ENCODE measurements around the gene ERLEC1.
"Not testable (repeated sequence)": the region's sequence is repeated elsewhere in the genome, so short reads cannot be mapped to it uniquely, and the experiment has no call there.

The ERLEC1 gene, protein sequence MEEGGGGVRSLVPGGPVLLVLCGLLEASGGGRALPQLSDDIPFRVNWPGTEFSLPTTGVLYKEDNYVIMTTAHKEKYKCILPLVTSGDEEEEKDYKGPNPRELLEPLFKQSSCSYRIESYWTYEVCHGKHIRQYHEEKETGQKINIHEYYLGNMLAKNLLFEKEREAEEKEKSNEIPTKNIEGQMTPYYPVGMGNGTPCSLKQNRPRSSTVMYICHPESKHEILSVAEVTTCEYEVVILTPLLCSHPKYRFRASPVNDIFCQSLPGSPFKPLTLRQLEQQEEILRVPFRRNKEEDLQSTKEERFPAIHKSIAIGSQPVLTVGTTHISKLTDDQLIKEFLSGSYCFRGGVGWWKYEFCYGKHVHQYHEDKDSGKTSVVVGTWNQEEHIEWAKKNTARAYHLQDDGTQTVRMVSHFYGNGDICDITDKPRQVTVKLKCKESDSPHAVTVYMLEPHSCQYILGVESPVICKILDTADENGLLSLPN

DNA sequence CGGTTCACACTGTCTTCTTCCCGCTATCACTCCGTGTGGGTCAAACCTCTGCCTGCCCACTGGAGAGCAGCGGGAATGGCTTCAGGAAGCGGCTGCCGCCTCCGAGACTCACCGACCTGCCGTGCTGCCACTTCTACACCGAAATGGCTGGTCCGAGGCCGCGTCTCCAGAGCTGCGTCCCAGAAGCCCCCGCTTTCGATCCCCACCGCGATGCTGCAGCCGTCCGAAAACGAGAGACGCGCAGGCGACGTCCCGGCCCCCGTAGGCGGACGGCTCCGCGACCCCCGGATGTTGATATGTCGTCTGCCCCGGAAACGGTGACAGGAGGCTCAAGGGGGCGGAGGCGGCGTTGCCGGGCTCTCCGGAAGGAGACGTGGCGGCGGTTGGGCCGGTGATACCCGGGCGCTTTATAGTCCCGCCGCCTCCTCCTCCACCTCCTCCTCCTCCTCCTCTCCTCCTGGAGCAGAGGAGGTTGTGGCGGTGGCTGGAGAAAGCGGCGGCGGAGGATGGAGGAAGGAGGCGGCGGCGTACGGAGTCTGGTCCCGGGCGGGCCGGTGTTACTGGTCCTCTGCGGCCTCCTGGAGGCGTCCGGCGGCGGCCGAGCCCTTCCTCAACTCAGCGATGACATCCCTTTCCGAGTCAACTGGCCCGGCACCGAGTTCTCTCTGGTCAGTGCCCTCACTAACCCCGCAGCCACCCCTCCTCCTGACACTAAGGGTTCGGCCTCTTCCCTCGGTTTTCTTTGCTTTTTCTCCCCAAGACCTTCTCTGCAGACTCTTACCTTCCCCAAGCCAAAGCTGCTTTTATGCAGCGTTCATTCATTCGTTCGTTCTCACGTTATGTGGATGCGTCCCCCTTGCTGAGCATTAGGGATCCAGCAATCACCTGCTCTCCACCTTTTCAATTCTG, at the start of gene ERLEC1, which contains the start of gene ASB3:
Gene ERLEC1, plus strand, starts transcription at position 340 of the 909 bp plus-strand sequence. Its CDS starts 167 bp downstream, at position 507.
Gene ASB3, minus strand, starts transcription at position 249 of the 909 bp plus-strand sequence. CDS start 21,381 bp downstream, outside the sequence.
- peak; percentile 88 to 91 for DNase-seq

DNA sequence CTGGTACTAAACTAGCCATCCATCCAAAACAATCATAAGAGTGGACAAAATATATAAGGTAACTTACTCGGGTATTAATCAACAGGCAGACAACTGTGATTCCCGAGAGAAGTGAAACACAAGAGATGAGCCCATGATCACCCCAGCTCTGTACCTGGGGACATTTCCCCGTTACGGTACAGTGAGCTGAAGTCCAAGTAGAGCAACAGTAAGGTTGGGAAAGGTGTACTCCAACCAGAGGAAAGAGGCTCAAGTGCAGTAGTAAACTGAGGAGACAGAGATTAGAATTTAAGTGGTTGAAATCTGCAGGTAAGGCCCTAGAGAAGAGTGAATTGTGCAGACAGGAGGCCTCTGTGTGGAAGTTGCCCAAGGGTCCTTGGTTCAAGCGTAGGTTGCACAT, 49.8 kb upstream of the ERLEC1 start:
- DNase-seq, result no peak

DNA sequence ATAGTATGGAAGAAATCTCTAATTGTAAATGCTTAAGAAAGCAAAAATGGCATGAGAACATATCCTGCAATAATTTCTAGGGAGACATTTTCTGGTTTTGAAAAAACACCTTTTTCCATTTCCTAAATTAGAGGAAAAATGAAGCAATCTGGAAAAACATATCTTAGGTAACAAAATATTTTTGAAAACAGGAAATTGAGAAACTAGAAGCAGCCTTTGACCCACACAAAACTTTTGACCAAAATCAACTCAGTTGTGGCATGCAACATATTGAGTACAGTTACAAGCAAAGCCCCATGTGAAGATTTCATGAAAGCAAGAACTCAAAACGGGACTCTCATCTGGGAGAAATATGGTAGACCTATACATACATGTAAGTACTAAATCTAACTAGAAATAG, 47.8 kb upstream of the ERLEC1 start:
- no peak for DNase-seq

DNA sequence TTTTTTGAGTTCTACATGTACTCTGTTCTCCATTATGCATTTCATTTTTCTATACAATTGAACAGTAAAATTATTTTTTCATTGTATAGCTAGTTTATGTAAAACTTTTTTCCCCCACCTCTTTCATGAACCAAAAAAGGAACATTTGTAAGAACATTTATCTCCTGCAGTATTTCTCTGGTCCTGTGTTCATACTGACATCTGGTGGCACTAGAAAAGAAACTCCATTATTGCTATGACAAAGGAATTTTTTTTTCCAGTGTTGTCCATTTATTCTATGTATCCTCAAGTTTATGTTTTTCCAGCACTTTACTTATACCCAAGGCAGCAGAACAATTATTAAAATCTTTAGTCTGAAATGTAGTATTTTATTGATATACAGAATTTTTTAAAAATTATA, 46.7 kb upstream of the ERLEC1 start:
- no peak for DNase-seq

DNA sequence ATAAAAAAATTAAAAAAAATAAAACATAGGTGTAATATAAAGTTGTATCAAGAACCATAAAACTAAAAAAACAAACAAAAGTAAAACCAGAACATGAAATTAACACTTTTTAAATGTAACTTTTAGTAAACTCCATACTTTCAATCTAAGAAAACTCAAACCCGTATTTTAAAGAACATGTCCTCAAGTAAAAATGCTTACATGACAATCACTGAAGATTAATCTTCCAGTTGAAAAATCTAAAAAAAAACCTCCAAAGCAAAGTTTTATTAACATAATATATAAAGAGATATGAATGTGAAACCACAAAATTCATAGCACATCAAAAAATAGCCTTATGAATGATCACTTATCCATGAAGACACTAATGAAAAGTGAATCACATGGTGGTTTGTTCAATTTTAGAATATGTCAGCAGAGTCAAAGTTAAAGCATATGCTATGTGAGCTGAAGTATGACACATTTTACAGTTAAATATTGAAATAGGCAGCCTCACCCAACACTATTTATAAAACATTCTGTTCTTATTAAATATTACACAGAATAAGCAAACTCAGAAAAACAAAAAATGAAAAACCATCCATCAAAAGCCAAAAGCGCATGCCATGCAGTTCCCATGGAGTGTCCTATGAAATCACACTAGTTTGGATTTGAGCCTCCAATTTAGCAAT, 42.3 kb upstream of the ERLEC1 start:
- no peak for DNase-seq

DNA sequence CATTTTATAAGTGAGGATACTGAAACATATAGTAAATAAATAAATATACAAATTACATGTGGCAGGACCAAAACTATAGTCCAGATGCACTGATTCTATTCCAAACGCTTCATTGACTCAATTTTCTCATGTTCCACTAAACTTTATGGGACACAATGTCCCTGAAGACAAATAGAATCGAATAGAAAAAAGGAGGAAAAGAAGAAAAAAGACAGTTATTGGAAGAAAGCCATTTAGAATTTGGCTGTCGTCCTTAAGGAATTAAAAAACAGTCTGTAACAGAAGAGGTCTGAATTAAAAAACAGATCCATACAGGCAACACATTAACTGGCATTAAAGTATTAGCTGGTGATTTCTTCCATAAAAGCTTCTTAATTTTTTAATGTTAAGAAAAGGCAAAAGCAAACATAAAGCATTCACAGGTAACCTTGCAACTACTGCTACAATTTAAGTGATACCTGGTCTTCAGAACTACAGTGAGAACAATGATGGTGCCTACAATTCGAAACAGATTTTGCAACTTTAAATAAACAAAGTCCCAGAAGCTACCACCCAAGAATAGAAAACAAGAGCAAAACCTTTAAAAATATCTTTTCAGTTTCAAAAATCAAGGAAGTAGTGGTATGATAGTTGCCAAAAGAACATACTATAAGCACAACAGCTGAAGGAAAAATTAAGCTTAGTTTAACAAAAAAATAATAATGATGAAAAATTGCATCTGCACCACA, 36.6 kb upstream of the ERLEC1 start:
- no peak for DNase-seq

DNA sequence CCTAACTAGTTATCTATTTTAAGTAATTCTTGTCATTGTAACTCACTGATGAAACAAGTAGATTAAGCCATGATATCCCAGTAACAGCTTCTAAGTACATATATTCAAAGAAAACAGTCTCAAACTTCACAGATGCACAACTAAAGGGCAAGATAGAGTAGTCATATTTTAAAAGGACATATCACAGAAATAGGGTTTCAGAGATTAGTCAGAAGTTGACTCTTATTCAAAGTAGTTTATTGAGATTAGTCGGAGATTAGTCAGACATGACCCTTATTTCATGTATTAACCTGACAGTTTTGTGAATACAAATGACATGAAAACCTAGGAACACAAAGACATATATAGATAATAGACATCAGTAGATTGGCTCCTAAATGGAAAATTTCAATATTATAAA, 35.1 kb upstream of the ERLEC1 start:
- no peak for DNase-seq

DNA sequence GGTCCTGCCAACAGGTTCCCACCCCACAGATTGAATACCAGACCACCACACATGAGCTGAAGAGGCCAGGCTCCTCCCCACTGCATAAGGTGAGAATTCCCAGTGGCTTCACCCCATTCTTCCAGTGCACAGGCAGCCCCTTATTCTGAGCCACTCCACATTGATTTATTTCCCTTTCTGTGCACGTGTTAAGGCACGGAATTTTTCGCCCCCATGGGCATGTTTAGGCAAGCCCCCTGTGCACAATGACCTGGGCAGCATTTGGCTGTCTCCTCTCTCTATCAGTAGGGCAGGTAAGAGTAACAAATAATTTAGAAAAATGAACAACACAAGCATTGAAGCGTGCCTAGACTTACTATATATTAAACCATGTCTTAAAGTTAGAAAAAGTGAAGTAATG, 34.5 kb upstream of the ERLEC1 start:
- DNase-seq, result no peak

DNA sequence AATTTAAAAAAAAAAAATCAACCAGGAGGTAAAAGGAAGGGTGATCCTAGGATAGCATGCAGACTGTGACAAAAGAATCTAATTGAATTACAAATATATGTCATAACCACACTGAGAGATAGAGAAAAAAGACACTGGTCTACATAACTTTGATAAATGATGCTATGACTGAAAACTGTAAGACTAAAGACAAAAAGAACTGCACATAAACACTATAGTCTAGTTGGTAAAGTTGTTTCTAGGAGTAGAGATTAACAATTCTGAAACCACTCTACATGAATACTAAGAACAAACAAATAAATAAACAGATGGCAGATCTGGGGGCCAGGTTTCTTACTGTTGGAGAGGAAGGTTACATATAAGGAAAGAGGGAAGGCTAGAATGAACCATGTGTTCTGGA, 33.8 kb upstream of the ERLEC1 start:
- DNase-seq, result no peak

DNA sequence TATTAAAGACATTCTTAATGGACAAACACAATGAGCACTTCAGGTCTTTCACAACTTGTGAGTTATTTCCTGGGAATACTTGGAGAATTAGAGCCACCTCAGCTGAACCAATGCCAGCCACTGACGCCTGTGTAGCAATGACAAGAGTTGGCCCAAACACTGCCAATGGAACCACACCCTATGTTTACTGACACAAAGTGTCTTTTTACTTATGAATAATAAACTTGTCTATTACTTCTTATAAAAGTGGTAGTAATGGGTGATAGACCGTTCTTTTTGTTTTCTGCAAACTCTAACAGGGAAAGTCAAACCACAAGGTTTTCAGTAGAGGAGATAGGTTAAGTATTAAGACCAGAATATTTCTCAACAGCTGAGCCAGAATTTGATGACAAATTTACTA, 31.7 kb upstream of the ERLEC1 start:
- no peak for DNase-seq

DNA sequence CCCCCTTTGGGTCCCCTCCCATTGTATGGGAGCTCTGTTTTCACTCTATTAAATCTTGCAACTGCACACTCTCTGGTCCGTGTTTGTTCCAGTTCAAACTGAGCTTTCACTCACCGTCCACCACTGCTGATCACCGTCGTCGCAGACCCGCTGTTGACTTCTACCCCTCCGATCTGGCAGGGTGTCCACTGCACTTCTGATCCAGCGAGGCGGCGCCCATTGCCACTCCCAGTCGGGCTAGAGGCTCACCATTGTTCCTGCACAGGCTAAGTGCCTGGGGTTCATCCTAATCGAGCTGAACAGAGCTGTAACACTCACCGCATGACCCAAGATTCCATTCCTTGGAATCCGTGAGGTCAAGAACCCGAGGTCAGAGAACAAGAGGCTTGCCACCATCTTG, 30.2 kb upstream of the ERLEC1 start:
- no peak for DNase-seq

DNA sequence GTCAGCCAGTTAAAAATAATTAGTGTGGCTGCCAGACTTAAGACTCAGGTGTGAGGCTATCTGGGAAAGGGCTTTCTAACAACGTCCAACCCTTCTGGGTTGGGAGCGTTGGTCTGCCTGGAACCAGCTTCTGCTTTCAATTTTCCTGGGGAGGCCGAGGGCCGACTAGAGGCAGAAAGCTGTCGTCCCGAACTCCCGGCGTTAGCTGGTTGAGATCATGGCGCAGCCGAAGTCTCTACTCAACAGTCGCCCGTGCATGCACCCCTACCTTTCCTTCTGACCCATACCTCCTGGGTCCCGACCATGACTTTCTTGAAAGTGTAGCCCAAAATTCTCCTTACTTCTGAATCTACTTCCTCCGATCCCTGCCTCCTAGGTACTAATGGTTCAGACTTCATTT, 29.6 kb upstream of the ERLEC1 start:
- DNase-seq, result not testable (repeated sequence)

DNA sequence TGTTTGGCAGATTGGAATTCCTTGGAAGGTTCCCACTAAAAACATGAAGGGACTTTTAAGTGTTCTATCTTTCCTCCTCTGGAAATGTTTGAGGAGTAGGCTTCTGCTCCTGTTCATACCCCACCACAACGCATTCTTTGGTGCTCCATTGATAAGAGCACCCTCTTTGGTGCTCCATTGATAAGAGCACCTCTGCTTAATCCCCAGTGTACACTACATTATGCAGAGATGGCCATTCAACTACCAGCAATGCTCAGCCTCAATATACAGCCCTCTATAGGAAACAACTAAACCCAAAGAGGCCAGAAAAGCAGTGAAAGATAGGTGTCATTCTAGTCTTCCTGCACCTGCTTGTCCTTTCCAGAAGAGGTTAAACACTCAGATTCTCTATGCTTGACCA, 21.1 kb upstream of the ERLEC1 start:
- DNase-seq, result no peak

DNA sequence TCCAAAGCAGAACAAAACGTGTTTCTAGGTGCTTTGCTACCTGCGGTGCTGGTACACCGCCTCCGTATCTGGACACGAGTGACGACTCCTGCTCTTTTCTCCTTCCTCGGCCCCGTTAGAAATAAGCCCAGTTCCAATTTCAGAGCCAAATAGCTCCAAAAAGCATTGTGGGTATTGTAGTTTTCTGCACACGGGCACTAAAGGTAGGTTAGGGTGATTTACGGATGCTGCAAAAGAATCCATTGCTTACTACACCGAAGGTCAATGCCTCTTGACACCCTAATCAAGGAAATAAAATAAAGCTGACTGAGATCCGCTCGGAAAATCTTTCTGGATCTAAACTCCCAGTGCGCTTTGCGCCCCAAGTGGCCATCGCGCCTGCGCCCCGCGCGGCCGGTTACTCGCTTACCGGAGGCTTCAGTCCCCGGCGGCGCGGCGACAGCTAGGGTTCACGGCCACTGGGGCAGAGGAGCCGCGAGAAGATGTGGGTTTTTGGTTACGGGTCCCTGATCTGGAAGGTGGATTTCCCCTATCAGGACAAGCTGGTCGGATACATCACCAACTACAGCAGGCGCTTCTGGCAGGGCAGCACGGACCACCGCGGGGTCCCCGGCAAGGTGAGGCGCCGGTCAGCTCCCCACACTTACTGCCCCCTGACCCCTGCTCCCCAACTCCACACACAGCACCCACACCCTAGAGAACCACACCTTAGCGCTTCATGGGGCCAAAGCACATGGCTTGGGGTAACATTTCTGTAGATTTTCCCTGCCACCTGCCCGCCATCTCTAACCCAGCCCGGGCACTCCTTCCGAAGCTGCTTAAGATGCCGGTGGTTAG, 19.2 kb upstream of the ERLEC1 start, which contains the start of gene CHAC2:
Gene CHAC2, plus strand, starts transcription at position 400 of the 837 bp plus-strand sequence. Its CDS starts 83 bp downstream, at position 483.
- DNase-seq, result peak; percentile 89 to 90

DNA sequence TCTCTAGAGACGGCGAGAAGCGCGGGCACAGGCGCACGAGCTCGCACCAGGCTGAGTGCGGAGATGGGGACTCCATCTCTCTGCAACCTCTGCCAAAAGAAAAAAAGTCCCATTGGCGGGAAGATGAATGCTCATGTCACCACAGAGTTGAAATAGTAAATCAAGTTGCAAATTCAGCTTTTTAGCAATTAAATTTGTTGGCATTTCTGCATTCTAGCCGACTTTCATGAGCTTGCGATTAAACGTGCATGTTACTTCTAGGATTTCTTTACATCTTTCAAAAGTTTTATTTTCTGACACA, 18.7 kb upstream of the ERLEC1 start:
- no peak for DNase-seq

DNA sequence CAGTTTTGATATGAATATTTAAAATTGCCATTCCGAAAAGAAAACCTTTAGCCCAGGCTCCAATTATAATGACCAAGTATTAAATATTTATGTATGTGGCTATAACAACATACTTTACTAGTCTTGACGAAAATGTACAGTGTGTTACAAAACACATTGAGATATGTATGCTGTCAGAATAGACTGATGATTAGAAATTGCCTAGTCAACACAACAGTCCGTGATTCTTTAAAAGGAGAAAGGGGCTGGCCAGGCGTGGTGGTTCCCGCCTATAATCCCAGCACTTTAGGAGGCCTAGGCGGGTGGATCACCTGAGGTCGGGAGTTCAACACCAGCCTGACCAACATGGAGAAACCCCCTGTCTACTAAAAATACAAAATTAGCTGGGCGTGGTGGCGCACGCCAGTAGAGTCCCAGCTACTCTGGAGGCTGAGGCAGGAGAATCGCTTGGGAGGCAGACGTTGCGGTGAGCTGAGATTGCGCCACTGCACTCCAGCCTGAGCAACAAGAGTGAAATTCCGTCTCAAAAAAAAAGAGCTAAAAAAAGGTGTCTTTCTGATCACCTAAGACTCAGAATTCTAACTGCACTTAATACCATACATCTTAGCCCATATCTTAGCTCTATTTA, 17.4 kb upstream of the ERLEC1 start:
- no peak for DNase-seq

DNA sequence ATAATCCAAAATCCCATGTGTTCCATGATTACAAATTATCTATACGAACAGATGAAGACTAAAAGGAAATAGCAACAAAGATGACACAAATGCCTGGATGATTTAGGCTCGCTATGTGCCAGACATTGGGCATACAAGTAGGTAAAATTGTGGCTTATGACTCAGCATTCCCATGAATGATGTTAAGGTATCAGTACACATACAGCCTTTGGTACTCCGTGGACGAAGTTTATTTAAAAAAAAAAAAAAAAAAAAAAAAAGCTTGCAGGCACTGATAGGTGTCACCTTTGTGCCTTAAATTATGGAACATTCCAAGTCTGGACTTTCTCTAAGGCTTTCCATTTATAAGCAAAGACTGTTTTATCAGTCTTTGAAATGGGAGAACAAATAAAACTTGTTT, 16.6 kb upstream of the ERLEC1 start:
- no peak for DNase-seq

DNA sequence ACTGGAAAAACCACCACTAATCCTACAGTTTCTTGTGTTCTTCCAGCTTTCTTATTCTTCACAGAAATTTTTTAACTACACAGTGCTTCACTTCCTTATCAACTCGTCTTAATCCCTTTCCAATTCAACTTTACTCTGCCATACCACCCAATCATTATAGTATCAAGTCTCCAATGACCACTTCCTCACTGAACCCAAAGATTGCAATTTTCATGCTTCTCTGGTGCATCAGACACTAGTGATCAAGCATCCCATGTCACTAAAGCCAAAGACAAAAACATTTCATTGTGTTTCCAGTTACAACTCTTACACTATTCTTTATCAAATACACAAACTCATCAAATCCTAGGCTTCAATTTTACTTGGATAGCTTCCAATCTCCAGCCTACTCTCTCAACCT, 9.7 kb upstream of the ERLEC1 start:
- DNase-seq, result no peak

DNA sequence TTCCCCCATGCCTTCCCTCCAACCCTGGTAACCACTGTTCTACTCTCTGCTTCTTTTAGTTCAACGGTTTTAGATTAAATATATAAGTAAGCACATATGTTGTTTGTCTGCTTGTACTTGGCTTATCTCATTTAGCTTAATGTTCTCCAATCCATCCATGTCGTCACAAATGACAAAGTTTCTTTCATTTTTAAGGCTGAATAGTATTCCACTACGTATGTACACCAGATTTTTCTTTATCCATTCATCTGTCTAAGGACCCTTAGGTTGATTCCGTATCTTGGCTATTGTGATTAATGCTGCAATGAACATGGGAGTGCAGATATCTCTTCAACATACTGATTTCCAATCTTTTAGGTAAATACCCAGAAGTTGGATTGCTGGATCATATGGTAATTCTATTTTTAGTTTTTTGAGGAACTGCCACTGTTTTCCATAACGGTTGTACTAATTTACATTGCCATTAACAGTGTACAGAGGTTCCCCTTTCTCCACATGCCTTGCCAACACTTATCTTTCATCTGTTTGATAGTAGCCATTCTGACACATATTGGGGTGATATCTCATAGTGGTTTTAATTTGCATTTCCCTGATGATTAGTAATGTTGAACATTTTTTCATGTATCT, 8.2 kb upstream of the ERLEC1 start:
- DNase-seq, result no peak

DNA sequence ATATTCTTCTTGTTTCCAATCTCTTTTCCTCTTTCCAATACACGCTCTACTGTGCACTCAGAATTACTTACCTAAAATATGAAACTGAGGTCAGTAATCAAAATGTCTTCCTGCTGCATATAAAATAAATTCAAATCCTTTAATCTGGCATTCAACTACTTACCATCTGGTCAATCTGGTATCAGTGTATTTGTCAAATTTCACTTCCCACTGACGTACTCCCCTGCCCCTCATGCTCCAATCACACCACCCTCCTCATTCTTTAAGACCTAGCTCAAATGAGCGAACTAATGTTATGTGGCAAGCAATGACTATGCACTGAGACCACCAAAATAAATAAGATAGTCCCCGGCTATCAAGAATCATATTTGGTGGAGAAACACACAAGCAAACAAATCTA, 6.8 kb upstream of the ERLEC1 start:
- no peak for DNase-seq

DNA sequence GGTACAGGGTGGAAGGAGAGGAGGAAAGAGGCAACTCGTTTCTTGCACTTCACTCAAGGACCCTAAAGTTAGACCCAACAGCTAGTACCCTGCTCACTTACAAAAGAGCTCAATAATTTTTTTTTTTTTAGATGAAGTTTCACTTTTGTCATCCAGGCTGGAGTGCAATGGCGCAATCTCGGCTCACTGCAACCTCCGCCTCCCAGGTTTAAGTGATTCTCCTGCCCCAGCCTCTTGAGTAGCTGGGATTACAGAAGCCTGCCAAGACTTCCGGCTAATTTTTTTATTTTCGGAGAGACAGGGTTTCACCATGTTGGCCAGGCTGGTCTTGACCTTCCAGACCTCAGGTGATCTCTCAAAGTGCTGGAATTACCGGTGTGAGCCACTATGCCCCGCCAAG, 4.2 kb upstream of the ERLEC1 start:
- no peak for DNase-seq
